Activated T-helper 9 cell treated with anti-CD3 and anti-CD28 coated beads, Interleukin-2, amount 50 U/mL, for 16 hours (primary cell): ENCODE results near the gene SDR42E1.

Experiments
- DNase-seq: peaks from one replicate; pipeline ENCODE4 v3.0.0-alpha.2; 2020; ENCODE audit warnings: low read depth

Gene SDR42E1

DNA sequence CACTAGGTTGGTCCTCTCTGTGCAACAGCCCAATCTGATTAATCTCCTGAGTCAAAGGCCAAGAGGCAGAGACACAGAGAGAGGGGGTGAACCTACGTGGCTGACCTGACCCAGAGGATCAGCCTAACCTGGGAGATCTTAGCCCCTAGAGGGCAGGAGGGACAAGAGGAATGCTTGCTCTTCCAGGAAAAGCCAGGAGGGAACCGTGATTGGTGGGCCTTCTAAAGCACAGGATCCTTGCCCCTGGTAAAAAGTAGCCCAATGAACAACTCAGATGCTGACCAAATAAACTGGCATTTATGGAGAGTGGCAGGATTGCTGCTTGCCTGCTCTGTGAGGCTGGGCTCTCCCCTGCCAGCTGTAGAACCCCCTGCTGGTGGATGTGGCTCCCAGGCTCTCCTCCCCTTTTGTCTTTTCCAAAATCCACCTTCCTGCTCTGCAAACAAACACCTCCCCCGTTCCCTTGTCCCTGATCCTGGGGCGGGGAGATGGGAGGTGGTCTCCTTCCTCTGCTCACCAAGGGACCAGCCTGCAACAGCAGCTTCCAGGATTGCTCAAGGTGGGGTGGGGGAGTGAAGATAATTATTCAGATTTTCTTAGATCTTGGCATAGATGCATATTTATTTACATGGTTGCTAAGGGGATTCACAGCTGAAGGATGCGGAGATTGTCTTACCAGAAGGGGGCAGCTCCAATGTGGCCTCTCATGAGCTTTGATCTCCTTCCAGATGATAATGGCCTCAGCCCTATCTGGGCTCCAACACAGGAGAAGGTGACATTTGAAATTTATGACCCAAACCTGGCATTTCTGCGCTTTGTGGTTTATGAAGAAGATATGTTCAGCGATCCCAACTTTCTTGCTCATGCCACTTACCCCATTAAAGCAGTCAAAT lies 71.9 kb downstream of the SDR42E1 start:
- no peak for DNase-seq
